ENCODE data around the gene BRD3.
A peak's percentile ranks its signal among the peaks of the same experiment; 100 is the strongest.
"Not testable (repeated sequence)": the region's sequence is repeated elsewhere in the genome, so short reads cannot be mapped to it uniquely, and the experiment has no call there.

BRD3 gene

GRCh38 chr9:134067904-134068743 lies at the start of gene BRD3:
BRD3 (minus strand) TSS chr9:134068026; CDS start chr9:134053477, 14,549 bp downstream.
- peak within 1 kb of the TSS; percentile 99 for H2AFZ ChIP-seq (ENCODE audit: low read length, unreplicated experiment)
- H3K36me3 ChIP-seq (ENCODE audit: insufficient read depth, low read length): no peaks in the 10 kb centered on the region
- peaks cover 5% of the 10 kb centered on the region for H3K4me1 ChIP-seq (ENCODE audit: control insufficient read depth, insufficient read depth, low read length, unreplicated experiment)
- peak within 1 kb of the TSS; percentile 72 for H3K27ac ChIP-seq (ENCODE audit: low read depth, low read length)
- H3K4me3 ChIP-seq (ENCODE audit: low read depth, low read length): peak within 1 kb of the TSS; percentile 100
- peaks cover 43% of the 10 kb centered on the region for H3K79me2 ChIP-seq (ENCODE audit: control insufficient read depth, insufficient read depth, low read length, unreplicated experiment)
- peaks cover 31% of the 10 kb centered on the region for H3K27me3 ChIP-seq (ENCODE audit: insufficient read depth, low read length)

GRCh38 chr9:134112561-134112960 lies 44.7 kb upstream of the BRD3 start:
- no peak overlapping the region for H2AFZ ChIP-seq (ENCODE audit: low read length, unreplicated experiment)
- H3K4me3 ChIP-seq (ENCODE audit: low read depth, low read length): no peak overlapping the region
- H3K27me3 ChIP-seq (ENCODE audit: insufficient read depth, low read length): 0 out of 2 replicates have a peak, but pooled peaks cover 2% of the 10 kb centered on the region
- H3K79me2 ChIP-seq (ENCODE audit: control insufficient read depth, insufficient read depth, low read length, unreplicated experiment): no peaks in the 10 kb centered on the region
- H3K4me1 ChIP-seq (ENCODE audit: control insufficient read depth, insufficient read depth, low read length, unreplicated experiment): no peaks in the 10 kb centered on the region
- no peaks in the 10 kb centered on the region for H3K36me3 ChIP-seq (ENCODE audit: insufficient read depth, low read length)
- H3K27ac ChIP-seq (ENCODE audit: low read depth, low read length): no peak overlapping the region

GRCh38 chr9:134111064-134111463 lies 43.2 kb upstream of the BRD3 start:
- no peaks in the 10 kb centered on the region for H3K4me1 ChIP-seq (ENCODE audit: control insufficient read depth, insufficient read depth, low read length, unreplicated experiment)
- H3K36me3 ChIP-seq (ENCODE audit: insufficient read depth, low read length): no peaks in the 10 kb centered on the region
- H2AFZ ChIP-seq (ENCODE audit: low read length, unreplicated experiment): no peak overlapping the region
- H3K79me2 ChIP-seq (ENCODE audit: control insufficient read depth, insufficient read depth, low read length, unreplicated experiment): no peaks in the 10 kb centered on the region
- peaks cover 8% of the 10 kb centered on the region; the same call in 1 of the 2 replicates for H3K27me3 ChIP-seq (ENCODE audit: insufficient read depth, low read length)
- H3K27ac ChIP-seq (ENCODE audit: low read depth, low read length): no peak overlapping the region
- no peak overlapping the region for H3K4me3 ChIP-seq (ENCODE audit: low read depth, low read length)

- Histone ChIP-seq H2AFZ (ENCODE audit: low read length, unreplicated experiment) (no peak overlapping the region), H3K27ac (ENCODE audit: low read depth, low read length) (no peak overlapping the region), H3K36me3 (ENCODE audit: insufficient read depth, low read length) (no peaks in the 10 kb centered on the region), H3K79me2 (ENCODE audit: control insufficient read depth, insufficient read depth, low read length, unreplicated experiment) (no peaks in the 10 kb centered on the region), H3K27me3 (ENCODE audit: insufficient read depth, low read length) (peaks cover 37% of the 10 kb centered on the region), H3K4me3 (ENCODE audit: low read depth, low read length) (no peak overlapping the region), H3K4me1 (ENCODE audit: control insufficient read depth, insufficient read depth, low read length, unreplicated experiment) (no peaks in the 10 kb centered on the region)
These were observed 35.7 kb upstream of the BRD3 start for GRCh38 chr9:134103391-134103998.

GRCh38 chr9:134101623-134102149 lies 33.9 kb upstream of the BRD3 start:
- Histone ChIP-seq H3K79me2 (ENCODE audit: control insufficient read depth, insufficient read depth, low read length, unreplicated experiment) (no peaks in the 10 kb centered on the region), H2AFZ (ENCODE audit: low read length, unreplicated experiment) (no peak overlapping the region), H3K27me3 (ENCODE audit: insufficient read depth, low read length) (peaks cover 32% of the 10 kb centered on the region), H3K36me3 (ENCODE audit: insufficient read depth, low read length) (no peaks in the 10 kb centered on the region), H3K27ac (ENCODE audit: low read depth, low read length) (no peak overlapping the region), H3K4me3 (ENCODE audit: low read depth, low read length) (no peak overlapping the region), H3K4me1 (ENCODE audit: control insufficient read depth, insufficient read depth, low read length, unreplicated experiment) (no peaks in the 10 kb centered on the region)

DNA sequence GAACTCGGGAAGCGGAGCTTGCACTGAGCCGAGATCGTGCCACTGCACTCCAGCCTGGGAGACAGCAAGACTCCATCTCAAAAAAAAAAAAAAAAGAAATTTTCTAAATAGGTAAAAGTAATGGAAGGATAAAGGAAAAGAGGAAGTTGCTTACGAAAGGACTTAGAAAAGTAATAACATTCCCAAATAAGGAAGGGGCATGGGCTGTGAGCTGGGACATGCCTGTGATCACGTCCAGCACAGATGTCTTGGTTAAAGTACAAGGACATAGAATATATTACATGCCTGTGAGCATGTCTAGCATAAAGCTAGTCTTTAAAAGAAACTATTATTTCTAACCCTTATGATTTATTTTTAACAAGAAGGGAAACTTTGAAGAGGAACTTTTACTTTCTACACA lies 33.3 kb upstream of the BRD3 start:
- not testable (repeated sequence) for H3K27ac ChIP-seq (ENCODE audit: low read depth, low read length); H3K4me1 ChIP-seq (ENCODE audit: control insufficient read depth, insufficient read depth, low read length, unreplicated experiment); H3K36me3 ChIP-seq (ENCODE audit: insufficient read depth, low read length); H2AFZ ChIP-seq (ENCODE audit: low read length, unreplicated experiment); H3K79me2 ChIP-seq (ENCODE audit: control insufficient read depth, insufficient read depth, low read length, unreplicated experiment); H3K4me3 ChIP-seq (ENCODE audit: low read depth, low read length)
- H3K27me3 ChIP-seq (ENCODE audit: insufficient read depth, low read length): peaks cover 29% of the 10 kb centered on the region

DNA sequence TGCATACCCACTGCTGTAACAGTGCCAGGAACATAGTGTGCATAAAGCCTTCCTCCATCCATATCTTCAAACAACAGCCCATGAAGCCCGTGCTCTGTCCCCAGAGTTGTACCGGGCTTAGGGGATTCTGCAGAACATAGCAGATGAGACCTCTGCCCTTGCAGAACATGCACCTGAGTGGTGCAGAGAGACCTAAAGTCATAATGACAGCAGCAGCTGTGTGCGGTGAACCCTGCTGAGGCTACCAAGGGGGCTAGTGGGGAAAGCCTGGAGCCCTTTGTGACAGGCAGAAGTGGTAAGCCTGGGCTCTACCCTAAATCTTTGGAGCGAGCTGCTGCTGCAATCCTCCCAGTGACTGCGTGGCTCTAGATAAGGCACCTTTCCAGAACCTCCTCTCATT lies 32.2 kb upstream of the BRD3 start:
- Histone ChIP-seq H3K79me2 (ENCODE audit: control insufficient read depth, insufficient read depth, low read length, unreplicated experiment) (no peaks in the 10 kb centered on the region), H3K27ac (ENCODE audit: low read depth, low read length) (no peak overlapping the region), H3K4me1 (ENCODE audit: control insufficient read depth, insufficient read depth, low read length, unreplicated experiment) (no peaks in the 10 kb centered on the region), H3K36me3 (ENCODE audit: insufficient read depth, low read length) (no peaks in the 10 kb centered on the region), H3K4me3 (ENCODE audit: low read depth, low read length) (no peak overlapping the region), H3K27me3 (ENCODE audit: insufficient read depth, low read length) (peaks cover 21% of the 10 kb centered on the region), H2AFZ (ENCODE audit: low read length, unreplicated experiment) (no peak overlapping the region)

- no peaks in the 10 kb centered on the region for H3K36me3 ChIP-seq (ENCODE audit: insufficient read depth, low read length)
- H3K79me2 ChIP-seq (ENCODE audit: control insufficient read depth, insufficient read depth, low read length, unreplicated experiment): no peaks in the 10 kb centered on the region
- no peak overlapping the region for H2AFZ ChIP-seq (ENCODE audit: low read length, unreplicated experiment)
- H3K4me3 ChIP-seq (ENCODE audit: low read depth, low read length): no peak overlapping the region
- H3K4me1 ChIP-seq (ENCODE audit: control insufficient read depth, insufficient read depth, low read length, unreplicated experiment): no peaks in the 10 kb centered on the region
- no peak overlapping the region for H3K27ac ChIP-seq (ENCODE audit: low read depth, low read length)
- peaks cover 24% of the 10 kb centered on the region for H3K27me3 ChIP-seq (ENCODE audit: insufficient read depth, low read length)
These were observed 31.4 kb upstream of the BRD3 start for GRCh38 chr9:134099123-134099761.

DNA sequence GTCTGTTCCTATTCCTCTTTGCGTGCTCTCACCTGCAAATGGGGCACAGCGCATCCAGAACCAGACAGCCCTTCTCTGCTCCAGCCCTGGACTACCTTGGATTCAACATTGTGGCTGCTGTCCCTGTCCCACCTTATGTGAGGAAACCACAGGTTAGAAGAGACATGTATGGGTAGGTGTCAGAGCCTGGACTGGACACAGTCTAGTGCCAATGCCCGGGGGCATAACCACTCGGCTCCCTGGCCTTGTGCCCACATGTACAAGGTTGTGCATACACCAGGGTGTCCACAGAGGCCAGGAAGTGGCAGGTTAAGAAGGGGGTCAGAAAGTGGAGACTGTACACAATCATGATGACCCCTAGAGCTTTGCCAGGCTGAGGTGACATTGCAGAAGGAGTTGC lies 22.1 kb upstream of the BRD3 start:
- Histone ChIP-seq H3K4me1 (ENCODE audit: control insufficient read depth, insufficient read depth, low read length, unreplicated experiment) (no peaks in the 10 kb centered on the region), H2AFZ (ENCODE audit: low read length, unreplicated experiment) (no peak overlapping the region), H3K4me3 (ENCODE audit: low read depth, low read length) (no peak overlapping the region), H3K27ac (ENCODE audit: low read depth, low read length) (no peak overlapping the region), H3K79me2 (ENCODE audit: control insufficient read depth, insufficient read depth, low read length, unreplicated experiment) (no peaks in the 10 kb centered on the region), H3K27me3 (ENCODE audit: insufficient read depth, low read length) (peaks cover 29% of the 10 kb centered on the region), H3K36me3 (ENCODE audit: insufficient read depth, low read length) (no peaks in the 10 kb centered on the region)

- H3K4me3 ChIP-seq (ENCODE audit: low read depth, low read length): no peak overlapping the region
- H3K27ac ChIP-seq (ENCODE audit: low read depth, low read length): no peak overlapping the region
- H2AFZ ChIP-seq (ENCODE audit: low read length, unreplicated experiment): no peak overlapping the region
- H3K36me3 ChIP-seq (ENCODE audit: insufficient read depth, low read length): no peaks in the 10 kb centered on the region
- no peaks in the 10 kb centered on the region for H3K4me1 ChIP-seq (ENCODE audit: control insufficient read depth, insufficient read depth, low read length, unreplicated experiment)
- no peaks in the 10 kb centered on the region for H3K79me2 ChIP-seq (ENCODE audit: control insufficient read depth, insufficient read depth, low read length, unreplicated experiment)
- peaks cover 25% of the 10 kb centered on the region for H3K27me3 ChIP-seq (ENCODE audit: insufficient read depth, low read length)
These were observed 20.4 kb upstream of the BRD3 start for GRCh38 chr9:134088063-134088725.
